Stromal cell of bone marrow (primary cell): ENCODE measurements around the gene SUGCT.

Experiments used
- DNase-seq: peaks from one replicate; pipeline ENCODE4 v3.0.0-alpha.2; 2012; ENCODE audit warnings: low read depth

Gene SUGCT

DNA sequence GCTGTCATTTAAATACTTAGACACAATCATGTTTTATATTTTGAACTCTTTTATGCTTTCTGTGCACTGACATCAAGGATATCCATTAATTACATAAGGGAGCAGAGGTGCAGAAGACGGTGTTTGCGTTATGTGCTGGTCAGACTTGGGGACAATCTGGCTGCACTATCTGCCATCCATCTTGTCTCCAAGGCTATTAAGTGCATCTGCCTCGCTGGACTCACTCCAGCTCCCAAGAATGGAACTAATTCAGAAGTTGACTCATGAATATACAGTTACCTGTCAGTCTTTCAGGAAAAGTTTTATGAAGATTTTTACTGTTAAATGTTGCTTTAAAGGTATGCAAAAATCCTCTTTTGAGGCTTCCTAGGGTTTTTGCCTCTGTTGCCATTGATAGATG is 391.0 kb downstream of the SUGCT start:
- no peak for DNase-seq

DNA sequence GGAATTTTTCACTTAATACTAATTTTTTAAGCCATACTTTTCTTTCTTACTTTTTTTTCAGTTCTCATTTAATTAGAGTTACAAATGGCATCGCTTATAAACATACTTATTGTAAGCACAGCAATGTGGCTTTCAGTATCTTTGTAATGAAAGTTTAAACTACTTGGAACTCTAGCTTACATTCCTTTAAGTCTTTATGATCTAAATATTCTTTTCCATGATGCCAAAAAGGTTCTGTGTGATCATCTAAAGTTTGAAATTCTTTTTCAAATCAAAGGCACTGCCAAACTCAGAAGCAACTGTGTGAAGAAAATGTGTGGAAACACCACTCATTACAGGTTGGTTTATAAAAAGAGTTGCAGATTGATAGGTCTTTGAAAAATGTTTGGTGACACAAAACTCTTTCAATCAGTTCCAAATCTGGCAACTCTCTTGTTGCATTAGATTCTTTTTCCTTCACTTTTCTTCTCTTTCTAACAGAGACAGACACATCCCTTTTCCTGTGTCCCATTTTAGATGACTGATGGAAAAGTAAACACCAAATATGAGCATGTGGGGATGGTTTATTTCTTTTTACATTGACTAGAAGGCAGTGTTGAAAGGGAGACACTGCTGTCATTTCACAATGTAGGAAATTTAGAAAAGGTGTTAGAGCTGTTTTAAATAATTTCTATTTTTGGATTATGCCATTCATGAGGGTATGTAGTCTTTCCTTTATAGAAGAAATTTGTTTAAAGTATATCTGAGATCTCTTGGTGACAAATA is 392.3 kb downstream of the SUGCT start:
- DNase-seq: no peak

GRCh38 chr7:40527723-40528122 is 392.9 kb downstream of the SUGCT start:
- DNase-seq: no peak

- DNase-seq: no peak
Observed at GRCh38 chr7:40530292-40530691, 395.5 kb downstream of the SUGCT start.

- DNase-seq: no peak
Observed at GRCh38 chr7:40531956-40532355, 397.2 kb downstream of the SUGCT start.

- DNase-seq: no peak
Observed at GRCh38 chr7:40535678-40536077, 400.9 kb downstream of the SUGCT start.

GRCh38 chr7:40536421-40536820 is 401.6 kb downstream of the SUGCT start:
- DNase-seq: no peak

DNA sequence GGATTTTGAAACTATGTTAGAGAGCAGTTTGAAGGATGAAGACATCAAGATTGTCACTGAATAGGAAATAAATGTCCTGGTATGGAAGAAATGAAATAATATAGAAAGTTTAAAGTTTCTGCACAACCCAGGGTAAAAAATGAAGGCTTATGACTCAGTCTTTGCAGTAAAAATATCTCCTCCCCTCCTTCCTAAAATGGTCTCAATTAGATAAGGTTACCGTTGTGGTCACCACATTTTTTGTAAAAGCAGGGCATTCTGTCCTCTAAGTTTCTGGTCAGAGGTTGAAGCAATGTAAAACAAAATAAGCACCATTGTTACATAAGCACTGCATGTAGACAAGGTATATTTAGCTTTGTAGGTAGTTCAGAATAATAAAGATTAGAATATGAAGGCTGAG is 403.5 kb downstream of the SUGCT start:
- DNase-seq: no peak

GRCh38 chr7:40541336-40541735 is 406.5 kb downstream of the SUGCT start:
- DNase-seq: peak; percentile 28

DNA sequence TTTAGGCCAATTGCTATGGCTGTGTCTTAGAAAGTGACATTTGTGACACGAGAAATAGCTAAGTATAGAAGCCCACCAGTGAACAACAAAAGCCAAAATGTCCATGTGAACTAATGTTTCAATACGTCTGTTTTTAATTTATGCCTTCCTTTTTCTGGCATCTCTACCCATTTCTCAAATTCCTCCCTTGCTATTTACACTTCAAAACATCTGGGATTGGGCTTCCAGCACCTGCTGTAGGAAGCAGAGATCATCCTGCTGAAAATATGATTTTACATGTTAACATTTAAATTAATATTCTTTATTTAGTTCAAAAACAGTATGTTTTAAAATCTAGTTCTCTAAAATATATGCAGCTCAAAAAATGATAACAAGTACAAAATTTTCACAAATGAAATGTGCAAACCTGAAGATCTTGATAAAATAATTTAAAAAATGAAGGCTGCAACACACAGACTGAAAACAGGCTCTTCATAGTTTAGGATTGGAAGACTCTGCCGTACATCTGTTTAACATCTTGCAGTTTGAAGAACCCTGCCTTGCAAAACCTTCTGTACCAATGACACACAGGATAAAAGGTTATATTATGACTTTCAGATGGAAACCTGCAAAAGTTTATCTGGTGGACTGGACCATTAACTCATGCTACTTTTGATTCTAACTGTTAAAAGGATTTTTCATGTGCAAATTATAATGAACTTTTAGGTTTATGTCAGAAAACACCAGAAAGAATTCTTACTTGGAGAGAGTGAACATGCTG is 408.4 kb downstream of the SUGCT start:
- DNase-seq: no peak

- no peak for DNase-seq
Observed at GRCh38 chr7:40544221-40544723, 409.5 kb downstream of the SUGCT start.

GRCh38 chr7:40544871-40545303 is 410.1 kb downstream of the SUGCT start:
- DNase-seq: no peak

DNA sequence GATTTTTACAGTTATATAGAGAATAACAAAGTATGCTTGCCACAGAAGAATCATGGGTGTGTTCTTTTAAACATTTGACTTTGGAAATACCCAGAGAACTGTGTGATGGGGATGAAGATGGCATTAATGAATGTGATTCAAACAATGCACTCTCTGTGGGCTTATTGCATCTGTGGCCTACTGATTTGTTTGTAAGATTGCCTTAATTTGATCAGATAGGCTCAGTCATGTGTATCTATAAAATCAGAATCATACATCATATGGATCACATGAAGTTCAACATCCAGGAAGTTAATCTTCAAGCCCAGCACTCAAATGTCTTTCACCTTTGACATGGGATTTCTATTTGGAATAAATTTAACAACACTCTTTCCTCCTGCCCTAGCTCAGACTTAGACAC is 410.9 kb downstream of the SUGCT start:
- DNase-seq: no peak

DNA sequence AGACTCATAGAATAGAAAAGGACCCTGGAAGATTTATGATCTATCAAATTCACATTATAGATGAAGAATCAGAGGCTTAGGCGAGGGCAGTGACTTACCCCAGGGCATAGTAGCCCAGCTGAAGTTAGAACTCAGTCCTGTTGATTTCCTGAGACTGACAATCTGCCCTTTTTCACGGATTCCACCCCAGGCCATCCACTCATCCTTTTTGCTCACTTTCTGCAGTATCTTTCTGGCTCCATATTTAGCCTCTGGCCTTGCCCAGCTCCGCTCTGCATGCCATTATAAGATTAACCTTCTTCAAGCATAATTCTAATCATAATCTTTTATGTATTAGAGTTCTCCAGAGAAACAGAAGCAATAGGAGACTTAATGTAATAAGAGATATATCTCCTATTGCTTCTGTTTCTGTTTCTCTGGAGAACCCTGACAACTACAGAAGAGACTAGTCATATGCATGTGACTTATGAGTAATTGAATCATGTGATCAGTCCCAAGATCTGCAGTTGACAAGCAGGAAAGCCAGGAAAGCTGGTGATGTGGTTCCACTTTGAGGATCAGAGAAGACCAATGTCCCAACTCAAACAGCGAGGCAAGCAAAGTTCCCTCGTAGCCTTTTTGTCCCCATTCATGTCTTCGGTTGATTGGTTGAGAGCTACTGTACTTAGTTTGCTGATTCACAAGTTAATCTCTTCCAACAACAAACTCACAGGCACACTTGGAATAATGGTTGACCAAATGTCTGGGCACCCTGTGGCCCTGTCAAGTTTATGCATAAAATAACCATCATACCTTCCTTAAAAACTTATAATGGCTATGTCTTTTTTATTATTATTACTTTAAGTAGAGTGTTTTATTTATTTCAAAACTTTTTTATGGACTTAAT is 412.1 kb downstream of the SUGCT start:
- DNase-seq: peak; percentile 52

- DNase-seq: no peak
Observed at GRCh38 chr7:40549372-40550039, 414.7 kb downstream of the SUGCT start.

- peak; percentile 22 for DNase-seq
Observed at GRCh38 chr7:40551685-40552576, 417.1 kb downstream of the SUGCT start.

DNA sequence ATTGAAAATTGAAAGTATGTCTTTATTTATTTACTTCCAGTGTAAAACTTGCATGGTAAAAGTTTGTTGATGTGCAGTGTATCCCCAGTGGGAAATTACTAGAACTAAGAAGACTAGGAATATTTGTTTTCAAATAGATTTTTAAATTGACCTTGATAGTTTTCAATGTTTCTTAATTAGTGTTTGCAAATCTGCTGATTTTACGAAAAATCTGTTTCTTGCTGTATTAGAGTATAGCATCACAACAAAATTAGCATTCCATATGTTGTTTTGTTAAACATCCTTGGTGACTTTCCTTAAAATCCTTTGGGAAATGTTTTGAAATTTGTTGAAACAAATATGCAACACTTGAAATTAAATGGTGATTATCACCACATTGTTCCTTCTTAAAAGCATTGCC is 425.9 kb downstream of the SUGCT start:
- DNase-seq: no peak

- DNase-seq: no peak
Observed at GRCh38 chr7:40566879-40567278, 432.1 kb downstream of the SUGCT start.

GRCh38 chr7:40569326-40569725 is 434.5 kb downstream of the SUGCT start:
- DNase-seq: no peak

DNA sequence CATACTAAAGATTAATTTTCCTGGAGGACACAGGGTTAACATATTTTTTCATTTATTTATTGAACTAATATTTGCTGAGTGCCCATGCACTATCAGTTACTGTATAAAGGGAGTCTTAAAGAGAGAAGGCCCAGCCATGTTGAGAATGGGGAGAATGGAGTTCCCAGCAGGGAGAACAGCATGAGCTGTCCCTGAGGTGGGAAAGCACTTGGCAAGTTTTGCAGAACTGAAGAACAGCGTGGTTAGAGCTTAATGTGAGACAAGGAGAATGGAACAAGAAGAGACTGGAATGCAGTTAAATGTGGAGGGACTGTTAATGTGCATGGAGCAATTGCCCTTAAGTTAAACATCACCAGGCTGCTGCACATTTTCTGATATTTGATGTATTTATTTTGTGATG is 435.4 kb downstream of the SUGCT start:
- no peak for DNase-seq

DNA sequence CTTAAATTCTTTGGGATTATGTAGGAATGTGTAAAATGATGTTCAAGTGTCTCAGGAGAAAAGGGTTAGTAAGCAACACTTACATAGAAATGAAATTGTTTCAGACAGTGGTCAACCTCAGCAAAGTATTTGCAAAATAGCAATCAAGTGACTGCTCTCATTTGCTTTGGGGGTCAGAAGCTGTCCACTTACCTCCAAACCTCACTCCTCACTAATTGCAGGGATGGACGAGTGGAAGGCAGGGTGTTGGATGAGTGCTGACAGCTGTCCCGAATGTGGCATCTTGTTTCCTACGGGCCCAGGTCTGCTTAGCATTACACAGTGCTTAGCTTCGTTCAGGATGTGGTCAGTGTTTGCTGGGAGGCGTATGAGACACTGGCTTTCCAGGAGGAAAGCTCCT is 437.0 kb downstream of the SUGCT start:
- DNase-seq: no peak
